DOHH2 (cell line): ENCODE data around the gene FNDC3B.

Source experiments
- CTCF ChIP-seq: fragments of 200-600 bp; sonication (generic); IDR thresholded peaks from one replicate; pipeline ENCODE4 v1.5.1; 2014; ENCODE audit warnings: antibody characterized with exemption, mild to moderate bottlenecking, low read depth, low read length; ENCODE audit not compliant: poor library complexity, severe bottlenecking
- EZH2phosphoT487 ChIP-seq: fragments of 200-600 bp; sonication (generic); IDR thresholded peaks from 2 replicates; pipeline ENCODE4 v1.6.1; 2017; ENCODE audit warnings: borderline replicate concordance, mild to moderate bottlenecking, antibody characterized with exemption, low read length, moderate library complexity, mixed read lengths

- TF ChIP-seq CTCF (no peak), EZH2phosphoT487 (no peak)
These were observed 41.1 kb downstream of the FNDC3B start for GRCh38 chr3:172080503-172080902.
